Immature natural killer cell (primary cell): ENCODE data around the gene CAMK2N2. TPM values are rescaled to one million over a fixed set of nuclear protein-coding genes. Genes with fewer than 3 reads are reported as not detected.

ENCODE experiments used
- polyA plus RNA-seq, 3 donors: library from polyadenylated mRNA; unstranded; fragments of 300-500 nt; fragmentation: Illumina TruSeq; gene quantifications; one replicate each; pipeline ENCODE4 v1.2.3, GENCODE V29; 2021

CAMK2N2 gene
- polyA plus RNA-seq, 3 donors from 2014 or later: not detected

Other genes starting within 250 kb of the CAMK2N2 start
- gene ABCC5, start 243.7 kb downstream of the CAMK2N2 start, polyA plus RNA-seq: 10 to 100 TPM; 11.3 to 12.7 (median 11.5) TPM
- gene HTR3D, start 229.8 kb downstream of the CAMK2N2 start, polyA plus RNA-seq: not detected
- gene HTR3C, start 208.5 kb downstream of the CAMK2N2 start, polyA plus RNA-seq: not detected
- gene HTR3E, start 164.5 kb downstream of the CAMK2N2 start, polyA plus RNA-seq: not detected
- gene EIF2B5, start 126.2 kb downstream of the CAMK2N2 start, polyA plus RNA-seq: 10 to 100 TPM; 34.6 to 51.5 (median 50.2) TPM
- gene DVL3, start 106.2 kb downstream of the CAMK2N2 start, polyA plus RNA-seq: 10 to 100 TPM; 12.7 to 13.4 (median 13.2) TPM
- gene AP2M1, start 86.7 kb downstream of the CAMK2N2 start, polyA plus RNA-seq: 100 to 1,000 TPM; 270 to 364 (median 329) TPM
- 10 to 100 TPM; 19.1 to 47.1 (median 28.9) TPM for gene ABCF3, start 75.4 kb downstream of the CAMK2N2 start, polyA plus RNA-seq
- not detected for gene VWA5B2, start 32.0 kb downstream of the CAMK2N2 start, polyA plus RNA-seq
- 10 to 100 TPM; 35.7 to 62.5 (median 46.8) TPM for gene ALG3, start 12.6 kb downstream of the CAMK2N2 start, polyA plus RNA-seq
- gene EEF1AKMT4, start 11.9 kb downstream of the CAMK2N2 start, polyA plus RNA-seq: 1 to 10 TPM; 1.7 to 5.4 (median 3.3) TPM
- not detected for gene ECE2, start 14.5 kb upstream of the CAMK2N2 start, polyA plus RNA-seq
- gene PSMD2, start 37.7 kb upstream of the CAMK2N2 start, polyA plus RNA-seq: 100 to 1,000 TPM; 169 to 295 (median 250) TPM
- 10 to 100 TPM in 2 of 3 donors, 1 to 10 TPM in 1; 6.4 to 55.9 (median 13.4) TPM for gene EIF4G1, start 53.1 kb upstream of the CAMK2N2 start, polyA plus RNA-seq
- gene FAM131A, start 76.0 kb upstream of the CAMK2N2 start, polyA plus RNA-seq: 1 to 10 TPM; 2.4 to 3.0 (median 2.8) TPM
- gene CLCN2, start 100.1 kb upstream of the CAMK2N2 start, polyA plus RNA-seq: under 1 TPM in 2 of 3 donors, not detected in 1; 0.57 to 0.76 TPM
- gene POLR2H, start 100.2 kb upstream of the CAMK2N2 start, polyA plus RNA-seq: 10 to 100 TPM; 57.2 to 61.2 (median 59.5) TPM
- gene THPO, start 116.7 kb upstream of the CAMK2N2 start, polyA plus RNA-seq: not detected
- not detected for gene CHRD, start 118.5 kb upstream of the CAMK2N2 start, polyA plus RNA-seq